AG10803 (cell line): ENCODE data around the gene ARID5A.

ENCODE experiments used
- DNase-seq: peaks from one replicate; pipeline ENCODE4 v3.0.0; 2010; ENCODE audit warnings: low read depth
- H3K4me3 ChIP-seq: 2 replicates; pipeline ENCODE4 v1.5.1; 2011; ENCODE audit warnings: mild to moderate bottlenecking, low read length, control low read depth
- CTCF ChIP-seq: conservative IDR thresholded peaks from 2 replicates; pipeline ENCODE4 v1.5.1; 2011; ENCODE audit warnings: mild to moderate bottlenecking, low read length, control low read depth, inconsistent platforms

ARID5A gene

GRCh38 chr2:96512341-96512740 is 24.2 kb upstream of the ARID5A start:
- TF ChIP-seq CTCF: no peak
- DNase-seq: no peak
- no peak overlapping the region for H3K4me3 ChIP-seq

GRCh38 chr2:96514521-96514920 is 22.0 kb upstream of the ARID5A start:
- H3K4me3 ChIP-seq: no peak overlapping the region

GRCh38 chr2:96517079-96517478 is 19.5 kb upstream of the ARID5A start:
- DNase-seq: no peak

More at GRCh38 chr2:96514521-96514920, 22.0 kb upstream of the ARID5A start:
- TF ChIP-seq CTCF: no peak
- no peak for DNase-seq

GRCh38 chr2:96520231-96520630 is 16.3 kb upstream of the ARID5A start:
- DNase-seq: no peak
- no peak for TF ChIP-seq CTCF
- H3K4me3 ChIP-seq: no peak overlapping the region

More at GRCh38 chr2:96517079-96517478, 19.5 kb upstream of the ARID5A start:
- no peak for TF ChIP-seq CTCF
- no peak overlapping the region for H3K4me3 ChIP-seq

- peak; percentile 39 for DNase-seq
- TF ChIP-seq CTCF: 0 out of 2 replicates have a peak, but pooled peaks have one; percentile 17
These were observed 15.9 kb upstream of the ARID5A start for GRCh38 chr2:96520697-96521096.

GRCh38 chr2:96521219-96521618 is 15.3 kb upstream of the ARID5A start:
- no peak overlapping the region for H3K4me3 ChIP-seq
- no peak for DNase-seq
- no peak for TF ChIP-seq CTCF

More at GRCh38 chr2:96520697-96521096, 15.9 kb upstream of the ARID5A start:
- no peak overlapping the region for H3K4me3 ChIP-seq

- no peak for TF ChIP-seq CTCF
- no peak for DNase-seq
- H3K4me3 ChIP-seq: no peak overlapping the region
These were observed 14.0 kb upstream of the ARID5A start for GRCh38 chr2:96522304-96523203.
